Subcutaneous adipose tissue (tissue), 4 donors: ENCODE data around the gene AGBL4. TPM values are rescaled to one million over a fixed set of nuclear protein-coding genes. Genes with fewer than 3 reads are reported as not detected.

ENCODE experiments used
- CTCF ChIP-seq: fragments of 450-650 bp; IDR thresholded peaks from one replicate; pipeline ENCODE4 v1.5.1; 2016; ENCODE audit warnings: low read depth, mild to moderate bottlenecking, control low read depth, antibody characterized with exemption, moderate library complexity
- total RNA-seq, 4 donors: library from RNA; depleted of rRNA; stranded (reverse); fragments of >200 nt; gene quantifications; one replicate each; pipeline ENCODE4 v1.1.0, GENCODE V29; 2016

AGBL4 gene
- total RNA-seq, 4 donors from 2014 or later: 0.16 to 3.6 (median 0.59) TPM

- no peak for TF ChIP-seq CTCF
These were observed 1441.3 kb downstream of the AGBL4 start for GRCh38 chr1:48582408-48582807.

GRCh38 chr1:48581270-48581669 lies 1442.5 kb downstream of the AGBL4 start:
- TF ChIP-seq CTCF: no peak

GRCh38 chr1:48576565-48576964 lies 1447.2 kb downstream of the AGBL4 start:
- TF ChIP-seq CTCF: no peak

GRCh38 chr1:48572646-48573258 lies 1451.0 kb downstream of the AGBL4 start:
- no peak for TF ChIP-seq CTCF

- no peak for TF ChIP-seq CTCF
These were observed 1451.6 kb downstream of the AGBL4 start for GRCh38 chr1:48572134-48572533.

GRCh38 chr1:48571303-48571987 lies 1452.3 kb downstream of the AGBL4 start:
- TF ChIP-seq CTCF: no peak

- TF ChIP-seq CTCF: no peak
These were observed 1453.2 kb downstream of the AGBL4 start for GRCh38 chr1:48570568-48570967.
